ENCODE results near the gene DGAT2.

The DGAT2 gene

GRCh38 chr11:75762885-75763284, 5.7 kb upstream of the DGAT2 start:
- ChIA-PET CTCF (interaction anchor here (0.6 kb wide), 1 partner anchor 1133 kb away, joined by 3 read pairs; no protein-coding TSS in a partner anchor), POLR2A (interaction anchor here (0.6 kb wide), 2 partner anchors 19 to 57 kb away, joined by 3 to 5 read pairs; no protein-coding TSS in a partner anchor)
- no peaks in the 10 kb centered on the region for H3K36me3 ChIP-seq (ENCODE audit: control insufficient read depth in 2 of 2, insufficient read depth in 1 of 2, low read length in 2 of 2)
- H3K4me3 ChIP-seq (ENCODE audit: low read depth, low read length) = no peak overlapping the region
- no peaks in the 10 kb centered on the region for H3K4me1 ChIP-seq (ENCODE audit: control insufficient read depth, insufficient read depth, low read length)
- H3K9me3 ChIP-seq (ENCODE audit: control insufficient read depth, insufficient read depth, low read depth, low read length) = no peaks in the 10 kb centered on the region
- TF ChIP-seq, protein P1, sequence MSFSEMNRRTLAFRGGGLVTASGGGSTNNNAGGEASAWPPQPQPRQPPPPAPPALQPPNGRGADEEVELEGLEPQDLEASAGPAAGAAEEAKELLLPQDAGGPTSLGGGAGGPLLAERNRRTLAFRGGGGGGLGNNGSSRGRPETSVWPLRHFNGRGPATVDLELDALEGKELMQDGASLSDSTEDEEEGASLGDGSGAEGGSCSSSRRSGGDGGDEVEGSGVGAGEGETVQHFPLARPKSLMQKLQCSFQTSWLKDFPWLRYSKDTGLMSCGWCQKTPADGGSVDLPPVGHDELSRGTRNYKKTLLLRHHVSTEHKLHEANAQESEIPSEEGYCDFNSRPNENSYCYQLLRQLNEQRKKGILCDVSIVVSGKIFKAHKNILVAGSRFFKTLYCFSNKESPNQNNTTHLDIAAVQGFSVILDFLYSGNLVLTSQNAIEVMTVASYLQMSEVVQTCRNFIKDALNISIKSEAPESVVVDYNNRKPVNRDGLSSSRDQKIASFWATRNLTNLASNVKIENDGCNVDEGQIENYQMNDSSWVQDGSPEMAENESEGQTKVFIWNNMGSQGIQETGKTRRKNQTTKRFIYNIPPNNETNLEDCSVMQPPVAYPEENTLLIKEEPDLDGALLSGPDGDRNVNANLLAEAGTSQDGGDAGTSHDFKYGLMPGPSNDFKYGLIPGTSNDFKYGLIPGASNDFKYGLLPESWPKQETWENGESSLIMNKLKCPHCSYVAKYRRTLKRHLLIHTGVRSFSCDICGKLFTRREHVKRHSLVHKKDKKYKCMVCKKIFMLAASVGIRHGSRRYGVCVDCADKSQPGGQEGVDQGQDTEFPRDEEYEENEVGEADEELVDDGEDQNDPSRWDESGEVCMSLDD (tag by site-specific recombination; IDR thresholded peaks at IDR 0.05) = no peak
- TF ChIP-seq ZNF19 (tag by site-specific recombination; IDR thresholded peaks at IDR 0.05; ENCODE audit: low read depth) (no peak), TCF7L2 (IDR thresholded peaks at IDR 0.05; ENCODE audit: borderline replicate concordance, low read depth, low read length) (no peak), ZNF184 (tag by site-specific recombination; IDR thresholded peaks at IDR 0.05) (no peak), ZNF76 (tag by site-specific recombination; IDR thresholded peaks at IDR 0.05; ENCODE audit: borderline replicate concordance, low read depth) (no peak), HOXD13 (CRISPR knock-in tag; IDR thresholded peaks at IDR 0.05; ENCODE audit: borderline replicate concordance) (no peak), AEBP2 (tag by site-specific recombination; IDR thresholded peaks at IDR 0.05; ENCODE audit: borderline replicate concordance) (no peak), ZNF24 (tag by site-specific recombination; IDR thresholded peaks at IDR 0.05) (no peak), YY2 (tag by site-specific recombination; IDR thresholded peaks at IDR 0.05) (no peak)
- H3K27ac ChIP-seq (ENCODE audit: extremely low read depth, low read depth, low read length) = no peak overlapping the region

DNA sequence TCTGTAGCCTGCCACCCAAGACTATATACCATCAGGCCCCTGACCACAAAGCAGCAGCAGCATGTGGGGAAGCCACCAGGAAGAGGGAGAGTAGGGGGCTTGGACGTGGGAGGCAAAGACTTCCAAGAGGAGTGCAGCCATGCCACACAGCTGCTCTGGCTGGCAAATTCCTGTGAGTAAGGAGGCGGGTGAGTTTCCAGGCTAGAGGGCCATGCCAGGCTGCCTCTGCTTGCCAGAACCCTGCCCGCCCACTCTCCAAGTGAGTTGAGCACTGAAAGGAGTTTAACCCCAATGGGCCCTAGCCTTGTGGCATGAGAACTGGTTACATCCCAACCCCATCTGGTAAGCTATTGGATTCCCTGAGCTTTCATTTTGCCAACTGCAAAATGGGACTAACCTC, 4.7 kb upstream of the DGAT2 start:
- CTCF ChIA-PET = interaction anchor here (0.6 to 0.7 kb wide), 2 partner anchors 44 to 224 kb away, joined by 3 read pairs; no protein-coding TSS in a partner anchor
- H3K36me3 ChIP-seq (ENCODE audit: control insufficient read depth in 2 of 2, insufficient read depth in 1 of 2, low read length in 2 of 2) = no peaks in the 10 kb centered on the region
- H3K9me3 ChIP-seq (ENCODE audit: control insufficient read depth, insufficient read depth, low read depth, low read length) = no peaks in the 10 kb centered on the region
- no peak overlapping the region for H3K4me3 ChIP-seq (ENCODE audit: low read depth, low read length)
- POLR2A ChIA-PET = interaction anchor here (0.9 kb wide), 1 partner anchor 24 kb away, joined by 3 read pairs; no protein-coding TSS in a partner anchor
- 0 out of 2 replicates have a peak, but pooled peaks have one; percentile 19 for TF ChIP-seq ZFHX2 (tag by site-specific recombination; conservative IDR thresholded peaks at IDR 0.05)
- TF ChIP-seq KLF7 (tag by site-specific recombination; IDR thresholded peaks at IDR 0.05; ENCODE audit: borderline replicate concordance) = no peak
- TF ChIP-seq ZNF580 (tag by site-specific recombination; IDR thresholded peaks at IDR 0.05) = no peak
- no peaks in the 10 kb centered on the region for H3K4me1 ChIP-seq (ENCODE audit: control insufficient read depth, insufficient read depth, low read length)
- H3K27ac ChIP-seq (ENCODE audit: extremely low read depth, low read depth, low read length) = no peak overlapping the region

- H3K4me1 ChIP-seq (ENCODE audit: control insufficient read depth, insufficient read depth, low read length) = no peaks in the 10 kb centered on the region
- H3K27ac ChIP-seq (ENCODE audit: extremely low read depth, low read depth, low read length) = no peak overlapping the region
- ChIA-PET CTCF (interaction anchor here (0.5 kb wide), 1 partner anchor 426 kb away, joined by 4 read pairs; no protein-coding TSS in a partner anchor), POLR2A (no interaction called here)
- H3K9me3 ChIP-seq (ENCODE audit: control insufficient read depth, insufficient read depth, low read depth, low read length) = no peaks in the 10 kb centered on the region
- H3K4me3 ChIP-seq (ENCODE audit: low read depth, low read length) = no peak overlapping the region
- no peaks in the 10 kb centered on the region for H3K36me3 ChIP-seq (ENCODE audit: control insufficient read depth in 2 of 2, insufficient read depth in 1 of 2, low read length in 2 of 2)
- TF ChIP-seq ZNF449 (tag by site-specific recombination; IDR thresholded peaks at IDR 0.05) (no peak), YY2 (tag by site-specific recombination; IDR thresholded peaks at IDR 0.05) (no peak), ZNF366 (tag by site-specific recombination; conservative IDR thresholded peaks at IDR 0.05) (no peak), MYNN (tag by site-specific recombination; IDR thresholded peaks at IDR 0.05; ENCODE audit: borderline replicate concordance) (no peak), ZNF214 (tag by site-specific recombination; IDR thresholded peaks at IDR 0.05; ENCODE audit: borderline replicate concordance) (no peak), ZNF777 (tag by site-specific recombination; IDR thresholded peaks at IDR 0.05; ENCODE audit: borderline replicate concordance) (no peak), ZNF274 (IDR thresholded peaks at IDR 0.05; ENCODE audit: low read length) (no peak), ZNF274 (tag by site-specific recombination; IDR thresholded peaks at IDR 0.05; ENCODE audit: borderline replicate concordance) (no peak), ZNF433 (tag by site-specific recombination; IDR thresholded peaks at IDR 0.05; ENCODE audit: low read depth) (no peak)
- TF ChIP-seq, protein P2, sequence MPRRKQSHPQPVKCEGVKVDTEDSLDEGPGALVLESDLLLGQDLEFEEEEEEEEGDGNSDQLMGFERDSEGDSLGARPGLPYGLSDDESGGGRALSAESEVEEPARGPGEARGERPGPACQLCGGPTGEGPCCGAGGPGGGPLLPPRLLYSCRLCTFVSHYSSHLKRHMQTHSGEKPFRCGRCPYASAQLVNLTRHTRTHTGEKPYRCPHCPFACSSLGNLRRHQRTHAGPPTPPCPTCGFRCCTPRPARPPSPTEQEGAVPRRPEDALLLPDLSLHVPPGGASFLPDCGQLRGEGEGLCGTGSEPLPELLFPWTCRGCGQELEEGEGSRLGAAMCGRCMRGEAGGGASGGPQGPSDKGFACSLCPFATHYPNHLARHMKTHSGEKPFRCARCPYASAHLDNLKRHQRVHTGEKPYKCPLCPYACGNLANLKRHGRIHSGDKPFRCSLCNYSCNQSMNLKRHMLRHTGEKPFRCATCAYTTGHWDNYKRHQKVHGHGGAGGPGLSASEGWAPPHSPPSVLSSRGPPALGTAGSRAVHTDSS (tag by site-specific recombination; IDR thresholded peaks at IDR 0.05) = no peak
- TF ChIP-seq, protein P3, sequence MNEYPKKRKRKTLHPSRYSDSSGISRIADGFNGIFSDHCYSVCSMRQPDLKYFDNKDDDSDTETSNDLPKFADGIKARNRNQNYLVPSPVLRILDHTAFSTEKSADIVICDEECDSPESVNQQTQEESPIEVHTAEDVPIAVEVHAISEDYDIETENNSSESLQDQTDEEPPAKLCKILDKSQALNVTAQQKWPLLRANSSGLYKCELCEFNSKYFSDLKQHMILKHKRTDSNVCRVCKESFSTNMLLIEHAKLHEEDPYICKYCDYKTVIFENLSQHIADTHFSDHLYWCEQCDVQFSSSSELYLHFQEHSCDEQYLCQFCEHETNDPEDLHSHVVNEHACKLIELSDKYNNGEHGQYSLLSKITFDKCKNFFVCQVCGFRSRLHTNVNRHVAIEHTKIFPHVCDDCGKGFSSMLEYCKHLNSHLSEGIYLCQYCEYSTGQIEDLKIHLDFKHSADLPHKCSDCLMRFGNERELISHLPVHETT (tag by site-specific recombination; IDR thresholded peaks at IDR 0.05) = no peak
Measured at GRCh38 chr11:75765116-75765515, 3.5 kb upstream of the DGAT2 start.

Measured in HEK293 (cell line).